Breast epithelium (tissue), 4 donors: ENCODE measurements around the gene VPS11. TPM values are rescaled to one million over a fixed set of nuclear protein-coding genes. Genes with fewer than 3 reads are reported as not detected.

ENCODE experiments used
- DNase-seq, 2 donors: peaks; one replicate each; pipeline ENCODE4 v3.0.0-alpha.2; 2019; ENCODE audit warnings: low spot score in 2 of 2
- H3K27ac ChIP-seq, 2 donors: fragments of 200-600 bp; sonication (generic) in 1 of 2; one replicate each; pipeline ENCODE4 v1.5.1; 2016 to 2019; ENCODE audit warnings: mild to moderate bottlenecking in 1 of 2
- H3K27me3 ChIP-seq, 2 donors: fragments of 200-600 bp; sonication (generic) in 1 of 2; one replicate each; pipeline versions ENCODE4 v1.5.1 to v1.6.0; 2017 to 2019; ENCODE audit warnings: control low read depth in 1 of 2, mild to moderate bottlenecking in 1 of 2
- H3K36me3 ChIP-seq: fragments of 200-600 bp; one replicate; pipeline ENCODE4 v1.5.1; 2019
- H3K4me1 ChIP-seq, 2 donors: fragments of 200-600 bp; sonication (generic); one replicate each; pipeline ENCODE4 v1.5.1; 2016 to 2019; ENCODE audit warnings: control low read depth in 1 of 2
- H3K4me3 ChIP-seq, 3 donors: fragments of 200-600 bp; sonication (generic); 1 replicate in 2 of 3; 2 replicates in 1 of 3; pipeline ENCODE4 v1.5.1; 2016 to 2019; ENCODE audit warnings: mild to moderate bottlenecking in 3 of 3, moderate library complexity in 2 of 3
- H3K9me3 ChIP-seq, 2 donors: fragments of 200-600 bp; sonication (generic) in 1 of 2; one replicate each; pipeline ENCODE4 v1.5.1; 2016 to 2019; ENCODE audit warnings: control low read depth in 1 of 2
- POLR2A ChIP-seq: fragments of 450-650 bp; IDR thresholded peaks from one replicate; pipeline ENCODE4 v1.6.1; 2016; ENCODE audit warnings: antibody characterized with exemption, mild to moderate bottlenecking, moderate library complexity
- POLR2AphosphoS5 ChIP-seq, 3 donors: sonication (generic); formaldehyde crosslinking; IDR thresholded peaks; one replicate each; pipeline ENCODE4 v1.6.1; 2017; ENCODE audit warnings: antibody characterized with exemption in 3 of 3
- intact Hi-C: fragments of 100-400 bp; cut with DNase I; formaldehyde crosslinking; loops from one replicate; pipeline ENCODE4 v1.15.1; 2023; ENCODE audit warnings: low total_unique reads
- total RNA-seq, 3 donors: library from RNA; depleted of rRNA; stranded (reverse); fragments of >200 nt; gene quantifications; one replicate each; pipeline ENCODE4 v1.1.0, GENCODE V29; 2016
- TF ChIP-seq, protein P1 (sequence below), 3 donors: fragments of 450-650 bp; IDR thresholded peaks; one replicate each; pipeline ENCODE4 v1.5.1; 2016 to 2017; ENCODE audit warnings: antibody characterized with exemption in 3 of 3, mild to moderate bottlenecking in 3 of 3, moderate library complexity in 3 of 3

The VPS11 gene
- total RNA-seq, result 10 to 100 TPM; 38.0 to 53.9 (median 46.6) TPM

DNA sequence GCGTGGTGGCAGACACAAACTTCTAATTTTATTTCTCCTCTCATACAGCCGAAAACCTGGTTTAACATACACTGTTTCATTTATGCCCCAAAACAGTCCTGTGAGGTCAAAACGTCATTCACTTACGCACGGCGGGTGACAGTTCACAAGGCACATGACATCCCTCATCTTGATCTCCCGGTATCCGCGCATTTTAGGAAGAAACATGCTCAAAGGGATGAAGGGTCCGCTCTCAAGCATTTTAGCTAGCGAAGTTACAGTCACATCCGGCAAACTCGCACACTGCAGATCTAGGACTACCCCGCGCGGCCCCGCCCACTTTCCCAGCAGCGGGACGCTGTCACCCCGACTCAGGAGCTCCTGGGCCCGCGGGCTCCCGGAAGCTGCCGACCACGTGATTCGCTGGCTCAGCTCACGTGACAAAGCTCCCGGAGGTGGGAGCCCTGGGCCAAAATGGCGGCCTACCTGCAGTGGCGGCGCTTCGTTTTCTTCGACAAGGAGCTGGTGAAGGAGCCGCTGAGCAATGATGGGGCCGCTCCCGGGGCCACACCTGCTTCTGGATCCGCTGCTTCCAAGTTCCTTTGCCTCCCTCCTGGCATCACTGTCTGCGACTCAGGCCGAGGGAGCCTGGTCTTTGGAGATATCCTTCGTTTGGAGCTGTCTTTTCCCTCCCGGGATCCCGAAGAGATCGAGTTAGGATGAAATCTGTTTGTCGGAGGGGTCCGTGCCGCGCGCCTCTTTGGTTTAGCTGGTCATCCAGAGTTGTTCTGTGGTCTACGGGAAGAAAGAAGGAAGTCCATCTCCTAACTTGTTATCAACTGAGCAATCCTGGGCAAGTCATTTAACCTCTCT lies at the start of gene VPS11:
Gene VPS11 (plus strand): TSS at position 448 of the 852 bp plus-strand sequence. CDS start 6 bp downstream, at position 454.
- no peaks in the 10 kb centered on the region for H3K4me1 ChIP-seq
- H3K4me3 ChIP-seq, result peak within 1 kb of the TSS; percentile 71 to 92 (median 91)
- DNase-seq, result peak; percentile 97 to 98
- no peaks in the 10 kb centered on the region for H3K27me3 ChIP-seq
- intact Hi-C loops, result no loop called here
- TF ChIP-seq, protein P1, sequence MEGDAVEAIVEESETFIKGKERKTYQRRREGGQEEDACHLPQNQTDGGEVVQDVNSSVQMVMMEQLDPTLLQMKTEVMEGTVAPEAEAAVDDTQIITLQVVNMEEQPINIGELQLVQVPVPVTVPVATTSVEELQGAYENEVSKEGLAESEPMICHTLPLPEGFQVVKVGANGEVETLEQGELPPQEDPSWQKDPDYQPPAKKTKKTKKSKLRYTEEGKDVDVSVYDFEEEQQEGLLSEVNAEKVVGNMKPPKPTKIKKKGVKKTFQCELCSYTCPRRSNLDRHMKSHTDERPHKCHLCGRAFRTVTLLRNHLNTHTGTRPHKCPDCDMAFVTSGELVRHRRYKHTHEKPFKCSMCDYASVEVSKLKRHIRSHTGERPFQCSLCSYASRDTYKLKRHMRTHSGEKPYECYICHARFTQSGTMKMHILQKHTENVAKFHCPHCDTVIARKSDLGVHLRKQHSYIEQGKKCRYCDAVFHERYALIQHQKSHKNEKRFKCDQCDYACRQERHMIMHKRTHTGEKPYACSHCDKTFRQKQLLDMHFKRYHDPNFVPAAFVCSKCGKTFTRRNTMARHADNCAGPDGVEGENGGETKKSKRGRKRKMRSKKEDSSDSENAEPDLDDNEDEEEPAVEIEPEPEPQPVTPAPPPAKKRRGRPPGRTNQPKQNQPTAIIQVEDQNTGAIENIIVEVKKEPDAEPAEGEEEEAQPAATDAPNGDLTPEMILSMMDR (IDR thresholded peaks at IDR 0.05), result no peak
- TF ChIP-seq POLR2A (peak; percentile 35), POLR2AphosphoS5 (IDR thresholded peaks at IDR 0.05) (peak; percentile 78 to 90 (median 90))
- no peaks in the 10 kb centered on the region for H3K36me3 ChIP-seq
- H3K9me3 ChIP-seq, result no peaks in the 10 kb centered on the region
- peak within 1 kb of the TSS; percentile 91 for H3K27ac ChIP-seq

GRCh38 chr11:119018074-119018938 lies 49.3 kb upstream of the VPS11 start, which contains the start of the genes RPS25 and TRAPPC4:
TSS of gene RPS25 (minus strand) at chr11:119018343. CDS start at chr11:119018284, 59 bp downstream.
TSS of gene TRAPPC4 (plus strand) at chr11:119018766. CDS start at chr11:119018796, 30 bp downstream.
- DNase-seq, result peak; percentile 93 to 94
- no peaks in the 10 kb centered on the region for H3K9me3 ChIP-seq
- no peaks in the 10 kb centered on the region for H3K27me3 ChIP-seq
- peaks cover 3% of the 10 kb centered on the region for H3K36me3 ChIP-seq
- intact Hi-C loops, result no loop called here
- TF ChIP-seq, protein P1 (IDR thresholded peaks at IDR 0.05), result peak in 1 of 3 donors; percentile 6
- TF ChIP-seq POLR2A (peak; percentile 38), POLR2AphosphoS5 (IDR thresholded peaks at IDR 0.05) (peak; percentile 83 to 93 (median 89))
- peaks cover 4 to 17% of the 10 kb centered on the region in 2 donors for H3K4me1 ChIP-seq
- peak within 1 kb of the TSS; percentile 94 to 97 for H3K27ac ChIP-seq
- peak within 1 kb of the TSS; percentile 73 to 98 (median 89) for H3K4me3 ChIP-seq

DNA sequence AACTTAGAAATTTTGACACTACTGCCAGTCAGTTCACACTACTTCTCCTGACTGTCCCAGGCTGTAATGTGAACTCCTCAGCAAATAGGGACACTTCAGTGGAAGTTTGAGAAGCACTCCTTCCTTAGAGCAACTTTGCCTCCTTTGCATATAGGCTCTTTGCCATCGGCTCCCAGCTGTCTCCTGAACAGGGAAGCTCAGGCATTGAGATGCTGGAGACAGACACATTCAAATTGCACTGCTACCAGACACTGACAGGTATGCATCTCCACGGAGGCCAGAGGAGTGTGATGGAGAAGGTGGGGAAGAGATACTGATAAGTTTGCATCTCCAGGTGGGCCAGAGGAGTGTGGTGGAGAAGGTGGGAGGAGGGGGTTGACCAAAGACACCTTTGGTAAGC lies 47.6 kb upstream of the VPS11 start:
- no peaks in the 10 kb centered on the region for H3K36me3 ChIP-seq

DNA sequence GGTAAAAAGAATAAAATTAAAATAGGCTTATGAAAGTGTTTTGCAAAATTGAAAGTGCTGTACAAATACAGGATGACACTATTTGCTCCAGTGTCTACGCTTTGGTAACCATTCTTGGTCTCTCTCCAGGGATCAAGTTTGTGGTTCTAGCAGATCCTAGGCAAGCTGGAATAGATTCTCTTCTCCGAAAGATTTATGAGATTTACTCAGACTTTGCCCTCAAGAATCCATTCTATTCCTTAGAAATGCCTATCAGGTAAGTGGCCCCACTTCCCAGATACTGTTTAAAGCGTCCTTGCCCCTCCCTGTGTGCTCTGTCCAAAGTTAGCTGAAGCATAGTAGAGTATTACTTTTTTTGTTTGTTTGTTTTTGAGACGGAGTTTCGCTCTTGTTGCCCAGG lies 46.0 kb upstream of the VPS11 start:
- TF ChIP-seq, protein P1 (IDR thresholded peaks at IDR 0.05), result no peak
- TF ChIP-seq POLR2A, result no peak
- no peak for TF ChIP-seq POLR2AphosphoS5 (IDR thresholded peaks at IDR 0.05)
- Histone ChIP-seq H3K4me1 (peaks cover 4 to 17% of the 10 kb centered on the region in 2 donors), H3K4me3 (no peak overlapping the region), H3K27me3 (no peaks in the 10 kb centered on the region), H3K27ac (no peak overlapping the region), H3K9me3 (no peaks in the 10 kb centered on the region), H3K36me3 (no peaks in the 10 kb centered on the region)
- DNase-seq, result no peak
- intact Hi-C loops, result no loop called here

More for the DNA sequence above, 47.6 kb upstream of the VPS11 start:
- DNase-seq, result no peak
- Histone ChIP-seq H3K4me1 (peaks cover 4 to 17% of the 10 kb centered on the region in 2 donors), H3K27me3 (no peaks in the 10 kb centered on the region), H3K4me3 (peak overlapping the region; percentile 73 to 98 (median 89)), H3K9me3 (no peaks in the 10 kb centered on the region), H3K27ac (no peak overlapping the region)
- intact Hi-C loops, result no loop called here
- no peak for TF ChIP-seq POLR2A
- TF ChIP-seq, protein P1 (IDR thresholded peaks at IDR 0.05), result no peak
- TF ChIP-seq POLR2AphosphoS5 (IDR thresholded peaks at IDR 0.05), result no peak
